PFSK-1 (cell line): ENCODE data around the gene HOXB3.

Source experiments
- FOXP2 ChIP-seq: optimal IDR thresholded peaks from 2 replicates; pipeline ENCODE3; 2011; ENCODE audit warnings: borderline replicate concordance, control low read depth, inconsistent platforms; ENCODE audit not compliant: insufficient read depth; ENCODE audit errors: extremely low read length, extremely low read depth
- POLR2AphosphoS5 ChIP-seq: IDR thresholded peaks from 2 replicates; pipeline ENCODE4 v1.6.1; 2012; ENCODE audit warnings: low read depth, mild to moderate bottlenecking, control low read depth, low read length, moderate library complexity
- SIN3A ChIP-seq: IDR thresholded peaks from 2 replicates; pipeline ENCODE4 v1.6.1; 2012; ENCODE audit warnings: mild to moderate bottlenecking, low read length, moderate library complexity, borderline replicate concordance; ENCODE audit not compliant: insufficient read depth
- TAF1 ChIP-seq: IDR thresholded peaks from 2 replicates; pipeline ENCODE4 v1.6.1; 2012; ENCODE audit warnings: low read length, control low read depth, borderline replicate concordance; ENCODE audit not compliant: insufficient read depth
- TF ChIP-seq, protein P1 (sequence below), 2 experiments: IDR thresholded peaks; 2 replicates each; pipeline versions ENCODE4 v1.6.1 to v1.8.0; 2011 to 2012; ENCODE audit warnings: low read depth in 2 of 2, low read length in 2 of 2, control low read depth in 1 of 2, inconsistent platforms in 1 of 2, mild to moderate bottlenecking in 1 of 2, moderate library complexity in 1 of 2; ENCODE audit not compliant: insufficient read depth in 1 of 2

HOXB3 gene

DNA sequence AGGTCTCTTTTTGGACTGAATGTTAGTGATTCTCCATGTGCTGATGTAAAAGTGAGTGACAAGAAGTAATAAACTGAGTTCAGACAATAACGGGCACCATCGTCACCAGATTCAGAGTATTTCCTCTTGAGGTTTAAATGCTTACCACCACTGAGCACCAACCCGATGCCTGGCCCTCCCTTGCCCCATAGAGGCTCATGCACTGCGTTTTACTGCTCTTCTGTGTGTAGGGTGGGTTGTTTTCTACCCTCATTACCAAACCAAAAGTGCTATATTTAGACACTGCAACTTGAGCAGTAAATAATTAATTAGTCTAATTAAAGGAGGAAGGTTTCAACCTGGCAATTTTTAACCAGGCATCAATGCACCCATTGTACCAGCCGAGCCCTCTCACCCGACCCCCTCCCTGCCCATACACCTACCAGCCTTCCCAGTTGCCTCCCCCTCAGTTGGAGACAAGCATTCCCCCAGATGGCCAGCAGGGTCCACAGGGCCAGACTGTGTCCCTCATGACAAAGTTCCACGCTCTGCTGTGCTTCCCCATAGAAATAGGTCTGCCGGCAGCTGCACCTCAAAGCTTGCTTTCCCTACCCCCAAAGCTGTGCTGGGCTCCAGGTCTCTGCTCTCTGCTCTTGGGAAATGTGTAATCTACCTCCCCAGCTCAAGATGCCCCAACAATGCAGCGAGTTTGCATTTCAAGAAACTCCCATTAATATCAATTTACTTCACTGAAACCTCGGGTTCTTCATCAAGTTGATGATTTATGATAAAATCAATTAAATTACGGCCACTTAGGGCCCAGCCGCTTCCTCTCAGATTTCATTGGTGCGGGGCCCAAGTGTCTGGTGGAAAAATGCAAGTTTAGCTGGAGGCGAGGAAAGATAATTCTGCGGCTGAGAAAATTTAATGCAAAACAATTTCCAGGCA is 27.9 kb downstream of the HOXB3 start:
- TF ChIP-seq, protein P1, sequence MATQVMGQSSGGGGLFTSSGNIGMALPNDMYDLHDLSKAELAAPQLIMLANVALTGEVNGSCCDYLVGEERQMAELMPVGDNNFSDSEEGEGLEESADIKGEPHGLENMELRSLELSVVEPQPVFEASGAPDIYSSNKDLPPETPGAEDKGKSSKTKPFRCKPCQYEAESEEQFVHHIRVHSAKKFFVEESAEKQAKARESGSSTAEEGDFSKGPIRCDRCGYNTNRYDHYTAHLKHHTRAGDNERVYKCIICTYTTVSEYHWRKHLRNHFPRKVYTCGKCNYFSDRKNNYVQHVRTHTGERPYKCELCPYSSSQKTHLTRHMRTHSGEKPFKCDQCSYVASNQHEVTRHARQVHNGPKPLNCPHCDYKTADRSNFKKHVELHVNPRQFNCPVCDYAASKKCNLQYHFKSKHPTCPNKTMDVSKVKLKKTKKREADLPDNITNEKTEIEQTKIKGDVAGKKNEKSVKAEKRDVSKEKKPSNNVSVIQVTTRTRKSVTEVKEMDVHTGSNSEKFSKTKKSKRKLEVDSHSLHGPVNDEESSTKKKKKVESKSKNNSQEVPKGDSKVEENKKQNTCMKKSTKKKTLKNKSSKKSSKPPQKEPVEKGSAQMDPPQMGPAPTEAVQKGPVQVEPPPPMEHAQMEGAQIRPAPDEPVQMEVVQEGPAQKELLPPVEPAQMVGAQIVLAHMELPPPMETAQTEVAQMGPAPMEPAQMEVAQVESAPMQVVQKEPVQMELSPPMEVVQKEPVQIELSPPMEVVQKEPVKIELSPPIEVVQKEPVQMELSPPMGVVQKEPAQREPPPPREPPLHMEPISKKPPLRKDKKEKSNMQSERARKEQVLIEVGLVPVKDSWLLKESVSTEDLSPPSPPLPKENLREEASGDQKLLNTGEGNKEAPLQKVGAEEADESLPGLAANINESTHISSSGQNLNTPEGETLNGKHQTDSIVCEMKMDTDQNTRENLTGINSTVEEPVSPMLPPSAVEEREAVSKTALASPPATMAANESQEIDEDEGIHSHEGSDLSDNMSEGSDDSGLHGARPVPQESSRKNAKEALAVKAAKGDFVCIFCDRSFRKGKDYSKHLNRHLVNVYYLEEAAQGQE (IDR thresholded peaks at IDR 0.05; ENCODE audit: insufficient read depth in 1 of 2, low read depth in 2 of 2, low read length in 2 of 2): no peak
- TF ChIP-seq FOXP2 (no peak), TAF1 (no peak)

DNA sequence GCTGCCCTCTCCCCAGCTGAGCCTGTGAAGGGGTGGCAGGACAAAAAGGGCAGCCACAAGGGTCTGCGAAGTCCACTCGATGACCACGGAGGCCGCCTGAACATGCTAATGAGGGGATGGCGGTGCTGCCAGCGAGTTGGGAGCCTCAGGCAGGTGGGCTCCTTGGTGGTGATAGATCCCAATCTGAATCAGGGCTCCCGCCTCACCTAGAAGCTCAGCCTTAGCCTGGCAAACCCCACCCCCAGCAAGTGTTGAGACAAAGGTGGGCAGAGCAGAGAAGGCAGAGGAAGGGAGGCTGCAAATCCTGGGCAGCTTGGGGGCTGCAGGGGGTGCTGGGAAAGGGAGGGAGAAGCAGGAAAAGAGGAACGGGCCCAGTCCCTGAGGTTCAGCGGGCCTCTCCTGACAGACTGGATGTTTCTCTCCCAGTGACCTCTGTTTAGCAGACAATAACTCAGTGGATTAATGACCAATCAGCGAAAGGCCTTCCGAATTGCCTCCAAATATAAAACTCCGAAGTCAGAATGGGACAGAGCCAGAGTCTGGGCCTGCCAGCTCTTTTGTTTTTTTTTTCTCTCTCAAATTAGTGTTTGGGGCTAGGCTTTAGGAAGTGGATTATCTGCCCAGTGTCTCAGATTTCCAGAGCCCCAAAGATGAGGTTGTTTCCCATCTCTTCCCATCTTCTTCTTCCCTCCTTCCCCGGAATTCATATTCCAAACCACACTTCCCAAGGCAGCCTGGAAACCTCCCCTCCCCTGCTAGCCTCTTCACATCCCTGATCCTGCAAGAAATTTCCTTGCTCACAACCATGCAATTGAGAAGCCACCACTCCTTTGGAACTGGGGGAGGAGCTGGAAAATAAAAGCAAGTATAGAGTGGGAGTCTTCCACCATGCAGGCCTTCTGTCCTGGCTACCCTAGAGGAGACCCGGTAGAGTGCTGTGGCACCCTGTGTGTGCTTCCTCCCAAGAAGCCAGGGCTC is 29.9 kb downstream of the HOXB3 start:
- TF ChIP-seq, protein P1 (IDR thresholded peaks at IDR 0.05; ENCODE audit: insufficient read depth in 1 of 2, low read depth in 2 of 2, low read length in 2 of 2): no peak
- TF ChIP-seq TAF1: no peak
- TF ChIP-seq POLR2AphosphoS5: no peak
- TF ChIP-seq SIN3A: no peak
- TF ChIP-seq FOXP2: no peak

DNA sequence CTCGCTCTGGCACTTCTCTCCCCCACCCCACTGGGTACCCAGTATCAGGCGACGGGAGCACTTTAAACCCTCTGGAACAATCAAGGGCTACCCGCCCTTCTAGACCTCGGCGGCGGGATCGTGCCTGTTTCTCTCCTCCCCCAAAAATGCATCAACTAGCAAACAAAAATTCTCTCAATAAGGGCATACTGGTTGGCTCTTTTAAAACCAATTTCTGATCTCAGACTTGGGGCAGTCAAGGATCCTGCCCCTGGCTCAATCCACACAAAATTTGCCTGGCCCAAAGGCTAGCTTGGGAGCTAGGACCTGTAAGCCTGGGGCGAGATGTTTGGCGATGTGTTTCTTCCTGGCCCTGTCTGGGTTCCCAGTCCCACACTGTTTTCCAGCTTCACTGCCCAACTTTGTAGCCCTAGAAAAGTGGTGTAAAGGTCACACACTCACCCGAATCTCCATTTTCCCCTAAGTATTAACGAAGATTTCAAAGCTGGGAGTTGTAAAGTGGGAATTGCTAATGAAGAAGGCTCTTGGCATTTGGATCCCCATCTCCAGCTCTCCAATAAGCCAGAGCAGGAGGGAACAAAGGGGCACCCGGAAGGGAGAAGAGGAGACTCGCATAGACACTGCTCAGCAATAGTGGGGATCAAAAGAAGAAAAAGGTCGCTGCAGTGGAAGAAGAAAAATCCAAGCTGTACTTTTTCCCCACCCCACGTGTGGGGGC is 30.8 kb downstream of the HOXB3 start:
- TF ChIP-seq FOXP2: no peak
- no peak for TF ChIP-seq SIN3A
- no peak for TF ChIP-seq TAF1
- TF ChIP-seq POLR2AphosphoS5: no peak
- TF ChIP-seq, protein P1 (IDR thresholded peaks at IDR 0.05; ENCODE audit: insufficient read depth in 1 of 2, low read depth in 2 of 2, low read length in 2 of 2): no peak

DNA sequence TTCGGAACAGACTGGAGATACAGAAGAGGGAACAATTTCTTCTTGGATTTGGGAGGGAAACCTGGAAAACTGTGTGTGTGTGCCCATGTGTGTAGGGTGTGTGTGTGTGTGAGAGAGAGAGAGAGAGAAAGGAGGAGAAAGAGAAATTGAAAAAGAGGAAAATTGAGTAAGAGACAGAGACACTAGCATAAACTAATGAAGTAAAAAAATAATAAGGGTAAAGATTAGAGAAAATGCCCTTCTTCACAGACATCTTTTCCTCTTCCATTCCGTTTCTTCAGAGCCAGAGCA is 31.3 kb downstream of the HOXB3 start:
- TF ChIP-seq FOXP2 (no peak), POLR2AphosphoS5 (no peak), TAF1 (no peak), SIN3A (no peak)
- TF ChIP-seq, protein P1 (IDR thresholded peaks at IDR 0.05; ENCODE audit: insufficient read depth in 1 of 2, low read depth in 2 of 2, low read length in 2 of 2): no peak
